ENCODE results near the gene NUPR2.
"Not testable (repeated sequence)": the region's sequence is repeated elsewhere in the genome, so short reads cannot be mapped to it uniquely, and the experiment has no call there.

Gene NUPR2

GRCh38 chr7:56115852-56116538 lies at the start of gene NUPR2:
NUPR2 (minus strand) TSS chr7:56116417; CDS start chr7:56116314, 103 bp downstream.
- no peak for DNase-seq

DNA sequence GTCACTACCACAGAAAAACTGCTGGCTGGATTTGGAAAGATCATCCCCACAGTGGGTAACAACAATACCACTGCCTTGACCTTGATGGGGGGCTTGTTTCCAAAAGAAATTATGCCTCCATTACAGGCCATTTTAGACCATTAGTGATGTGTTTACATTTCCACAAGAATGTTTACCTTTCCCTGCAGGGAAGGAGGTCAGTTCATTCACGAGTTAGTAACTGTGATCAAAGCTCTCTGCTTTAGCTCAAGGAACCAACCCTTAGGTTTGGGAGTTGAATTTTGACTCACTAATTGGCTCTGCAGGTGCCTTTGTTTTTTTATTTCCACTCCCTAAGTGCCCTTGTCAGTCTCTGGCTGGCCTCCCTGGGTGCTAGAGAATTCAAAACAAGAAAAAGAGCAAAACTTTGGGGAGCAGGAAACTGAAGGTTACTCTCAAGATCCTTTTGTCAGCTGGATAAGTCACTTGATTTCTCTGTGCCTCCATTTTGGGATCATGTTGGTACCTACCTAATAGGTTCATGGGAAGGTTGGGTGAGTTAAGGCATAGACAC lies 41.1 kb upstream of the NUPR2 start:
- DNase-seq, result no peak

GRCh38 chr7:56131062-56131461 lies 14.8 kb upstream of the NUPR2 start:
- DNase-seq, result not testable (repeated sequence)

DNA sequence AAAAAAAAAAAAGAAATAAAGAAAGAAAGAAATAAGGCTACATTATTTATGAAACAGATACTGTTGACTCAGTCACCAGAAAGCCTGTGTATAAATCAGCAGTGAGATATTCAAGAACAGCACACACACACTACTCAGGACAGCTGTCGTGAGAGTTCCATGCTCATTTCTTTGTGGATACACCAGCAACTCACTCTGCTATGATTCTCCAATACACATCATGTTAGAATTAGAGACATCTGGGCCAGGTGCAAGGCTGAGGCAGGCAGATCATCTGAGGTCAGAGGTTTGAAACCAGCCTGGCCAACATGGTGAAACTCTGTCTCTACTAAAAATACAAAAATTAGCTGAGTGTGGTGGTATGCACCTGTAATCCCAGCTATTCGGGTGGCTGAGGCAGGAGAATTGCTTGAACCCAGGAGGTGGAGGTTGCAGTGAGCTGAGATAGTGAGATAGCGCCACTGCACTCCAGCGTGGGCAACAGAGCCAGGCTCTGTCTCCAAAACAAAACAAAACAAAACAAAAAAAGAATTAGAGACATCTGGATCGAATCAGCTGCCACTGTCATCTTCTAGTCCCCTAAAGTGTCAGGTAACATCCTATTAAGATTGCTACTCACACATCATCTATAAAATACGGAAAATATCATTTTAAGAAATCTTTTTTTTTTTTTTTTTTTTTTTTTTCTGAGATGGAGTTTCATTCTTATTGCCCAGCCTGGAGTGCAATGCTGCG lies 11.2 kb upstream of the NUPR2 start:
- no peak for DNase-seq

DNA sequence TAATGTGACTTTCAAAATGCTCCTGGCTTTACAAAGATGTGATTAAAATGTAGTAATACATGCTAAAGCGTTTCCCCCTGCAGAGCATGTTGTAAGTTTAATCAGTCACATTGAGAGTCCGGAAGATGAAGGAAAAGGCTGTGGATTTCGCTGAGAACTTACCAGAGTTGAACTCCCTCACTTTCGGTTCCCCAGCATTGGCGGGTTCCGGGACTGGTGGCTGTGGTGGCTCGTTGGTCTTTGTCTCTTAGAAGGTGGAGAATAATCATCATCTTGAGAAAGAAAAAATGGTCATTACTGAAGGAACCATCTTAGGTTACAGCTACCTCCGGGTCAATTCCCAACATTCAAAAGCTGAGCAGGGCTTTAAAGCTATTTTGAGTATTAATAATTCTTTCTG lies 9.6 kb upstream of the NUPR2 start:
- no peak for DNase-seq

DNA sequence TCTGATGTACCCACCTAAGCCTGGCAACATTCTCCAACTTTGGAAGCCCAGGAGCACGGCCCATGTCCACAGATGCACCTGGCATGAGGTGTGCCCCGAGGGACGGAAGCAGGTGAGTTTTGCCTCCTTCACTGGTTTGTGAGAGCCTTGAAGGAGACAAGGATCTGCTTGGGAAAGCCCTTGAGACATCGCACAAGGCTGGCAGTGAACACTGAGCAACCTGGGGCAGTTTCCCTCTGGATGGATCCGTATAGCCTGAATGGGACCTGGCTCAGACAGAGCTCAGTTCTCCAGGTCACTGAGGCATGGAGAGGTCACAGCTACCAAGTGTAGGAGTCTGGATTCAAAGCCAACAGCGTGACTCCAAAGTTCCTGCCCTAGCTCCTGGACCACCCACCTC lies 8.8 kb upstream of the NUPR2 start:
- no peak for DNase-seq

- no peak for DNase-seq
Measured at GRCh38 chr7:56121440-56121839, 5.2 kb upstream of the NUPR2 start.

GRCh38 chr7:56112244-56112643 lies 4.0 kb downstream of the NUPR2 start:
- not testable (repeated sequence) for DNase-seq

DNA sequence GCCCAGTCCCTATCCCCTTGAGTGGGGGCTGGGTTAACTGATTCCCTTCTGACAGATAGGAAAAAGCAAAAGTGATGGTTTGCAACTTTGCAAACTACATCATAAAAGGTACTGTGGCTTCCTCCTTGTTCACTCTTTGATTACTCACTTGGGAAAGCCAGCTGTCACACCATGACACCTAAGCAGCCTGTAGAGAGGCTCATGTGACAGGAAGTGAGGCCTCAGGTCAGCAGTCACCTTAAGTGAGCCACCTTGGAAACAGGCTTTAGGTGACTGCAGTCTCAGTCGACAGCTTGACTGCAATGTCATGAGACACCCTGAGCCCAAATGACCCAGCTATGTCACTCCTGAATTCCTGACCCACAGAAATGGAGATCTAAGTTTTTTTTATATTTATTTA lies 5.6 kb downstream of the NUPR2 start:
- DNase-seq, result no peak

DNA sequence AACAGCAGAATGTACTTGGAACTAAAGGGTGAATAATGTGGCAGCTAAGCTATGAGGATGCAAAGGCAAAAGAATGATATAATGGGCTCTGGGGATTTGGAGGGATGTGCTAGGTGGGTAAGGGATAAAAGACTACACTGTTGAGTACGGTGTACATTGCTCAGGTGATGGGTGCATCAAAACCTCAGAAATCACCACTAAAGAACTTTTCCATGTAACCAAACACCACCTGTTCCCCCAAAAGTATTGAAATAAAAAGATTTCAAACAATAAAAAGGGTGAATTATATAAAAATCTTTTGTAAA lies 8.3 kb downstream of the NUPR2 start:
- no peak for DNase-seq

GRCh38 chr7:56106108-56107073 lies 9.8 kb downstream of the NUPR2 start, which contains the start of gene CHCHD2:
CHCHD2 (minus strand) TSS chr7:56106476; CDS start chr7:56106413, 63 bp downstream.
- DNase-seq, result peak; percentile 90

DNA sequence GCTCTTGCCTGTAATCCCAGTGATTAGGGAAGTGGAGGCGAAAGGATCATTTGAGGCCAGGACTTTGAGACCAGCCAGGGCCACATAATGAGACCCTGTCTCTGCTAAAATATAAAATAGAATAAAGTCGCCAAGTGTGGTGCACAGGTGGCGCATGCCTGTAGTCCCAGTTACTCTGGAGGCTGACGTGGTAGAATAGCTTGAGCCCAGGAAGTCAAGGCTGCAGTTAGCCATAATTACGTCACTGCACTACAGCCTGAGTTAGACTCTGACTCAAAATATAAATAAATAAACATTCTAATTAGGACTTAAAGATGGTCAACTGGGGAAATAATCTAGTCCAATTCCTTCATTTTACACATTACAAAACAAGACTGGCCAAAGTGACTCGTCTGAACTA lies 10.7 kb downstream of the NUPR2 start:
- DNase-seq, result no peak

DNA sequence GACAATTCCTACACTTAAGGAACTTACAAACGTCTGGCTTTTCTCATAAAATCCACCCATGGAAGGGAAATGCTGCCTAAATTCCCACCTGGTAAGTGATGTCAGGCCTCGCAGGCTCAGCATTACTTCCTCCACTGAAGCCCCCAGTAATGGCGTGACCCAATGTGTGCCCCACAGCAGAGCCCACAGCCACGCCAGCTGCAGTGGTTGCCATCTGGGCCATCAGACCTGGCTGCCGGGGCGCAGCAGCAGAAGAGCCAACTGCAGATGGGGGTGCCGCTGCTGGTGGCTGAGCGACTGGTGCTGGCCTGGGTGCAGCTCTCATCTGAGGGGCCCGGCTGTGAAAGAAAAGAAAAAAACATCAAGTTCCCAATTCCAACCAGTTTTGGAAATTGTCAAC lies 12.1 kb downstream of the NUPR2 start:
- not testable (repeated sequence) for DNase-seq

- DNase-seq, result no peak
Measured at GRCh38 chr7:56099653-56100052, 16.6 kb downstream of the NUPR2 start.

DNA sequence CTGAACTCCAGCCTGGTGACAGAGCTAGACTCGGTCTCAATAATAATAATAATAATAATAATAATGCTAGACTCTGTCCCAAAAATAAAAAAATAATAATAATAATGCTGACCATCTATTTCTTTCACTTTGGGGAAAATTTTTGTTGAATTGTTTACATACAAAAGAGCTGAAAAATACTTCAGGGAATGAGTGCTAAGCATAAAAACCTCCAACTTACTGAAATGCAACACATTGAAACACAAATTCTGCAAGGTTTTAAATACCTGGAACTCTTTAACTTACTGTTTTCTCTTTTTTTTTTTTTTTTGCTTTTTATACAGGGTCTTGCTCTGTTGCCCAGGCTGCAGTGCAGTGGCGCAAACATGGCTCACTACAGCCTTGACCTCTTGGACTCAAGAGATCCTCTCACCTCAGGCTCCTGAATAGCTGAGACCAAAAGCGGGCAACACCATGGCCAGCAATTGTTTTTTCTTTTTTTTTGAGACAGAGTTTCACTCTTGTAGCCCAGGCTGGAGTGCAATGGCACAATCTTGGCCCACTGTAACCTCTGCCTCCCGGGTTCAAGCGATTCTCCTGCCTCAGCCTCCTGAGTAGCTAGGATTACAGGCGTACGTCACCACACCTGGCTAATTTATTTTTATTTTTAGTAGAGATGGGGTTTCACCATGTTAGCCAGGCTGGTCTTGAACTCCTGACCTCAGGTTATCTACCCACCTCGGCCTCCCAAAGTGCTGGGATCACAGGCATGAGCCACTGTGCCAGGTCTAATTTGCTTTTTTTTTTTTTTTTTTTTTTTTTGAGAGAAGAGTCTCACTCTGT lies 17.8 kb downstream of the NUPR2 start:
- DNase-seq, result not testable (repeated sequence)

GRCh38 chr7:56097700-56098099 lies 18.5 kb downstream of the NUPR2 start:
- DNase-seq, result no peak

DNA sequence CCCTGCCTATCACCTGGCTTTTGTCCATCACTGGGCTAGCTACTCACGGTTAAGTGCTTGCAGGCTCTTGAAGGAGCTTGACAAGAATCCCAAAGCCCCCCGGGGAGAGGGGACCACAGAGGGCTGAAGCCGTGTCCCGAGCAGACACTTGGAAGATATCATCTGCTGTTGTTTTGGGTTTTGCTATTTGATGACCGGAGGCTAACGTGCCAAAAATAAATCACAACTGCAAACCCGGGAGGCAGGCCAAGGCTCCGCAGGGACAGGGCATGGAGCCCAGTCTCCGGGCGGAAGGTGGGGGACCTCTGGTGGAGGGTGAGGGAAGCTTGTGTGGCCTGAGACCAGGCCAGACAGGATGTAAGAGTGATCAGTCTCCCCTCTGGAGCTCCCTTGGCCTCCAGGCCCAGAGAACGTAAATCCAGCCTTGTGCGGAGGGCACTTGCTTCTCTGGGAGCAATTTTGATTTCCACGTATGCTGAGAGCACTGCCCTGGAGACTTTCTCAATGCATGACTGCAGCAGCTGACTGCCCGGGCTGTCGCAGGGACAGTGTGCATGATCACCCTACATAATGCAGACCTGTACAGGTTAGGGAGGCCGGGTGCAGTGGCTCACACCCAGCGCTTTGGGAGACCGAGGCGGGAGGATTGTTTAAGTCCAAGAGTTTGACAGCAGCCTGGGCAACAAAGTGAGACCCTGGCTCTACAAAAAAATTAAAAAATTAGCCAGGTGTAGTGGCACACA lies 23.3 kb downstream of the NUPR2 start, which contains the start of gene PHKG1:
TSS of gene PHKG1 (minus strand) at position 164 of the 743 bp plus-strand sequence. CDS start 4,011 bp downstream, outside the sequence.
- DNase-seq, result no peak

DNA sequence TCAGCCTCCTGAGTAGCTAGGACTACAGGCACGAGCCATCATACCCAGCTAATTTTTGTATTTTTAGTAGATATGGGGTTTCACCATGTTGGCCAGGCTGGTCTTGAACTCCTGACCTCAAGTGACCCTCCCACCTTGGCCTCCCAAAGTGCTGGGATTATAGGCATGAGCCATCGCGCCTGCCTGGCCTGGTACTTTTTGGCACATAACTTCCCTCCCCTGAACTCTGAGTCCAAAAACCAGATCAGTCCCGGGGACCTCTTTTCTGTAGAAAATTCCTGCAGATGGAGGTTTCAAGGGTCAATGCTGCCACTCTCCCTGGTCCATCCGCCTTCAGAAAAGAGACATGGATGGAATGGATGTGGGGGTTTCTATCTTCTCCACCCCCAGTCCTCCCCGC lies 23.8 kb downstream of the NUPR2 start:
- not testable (repeated sequence) for DNase-seq

- DNase-seq, result no peak
Measured at GRCh38 chr7:56091591-56091990, 24.6 kb downstream of the NUPR2 start.

DNA sequence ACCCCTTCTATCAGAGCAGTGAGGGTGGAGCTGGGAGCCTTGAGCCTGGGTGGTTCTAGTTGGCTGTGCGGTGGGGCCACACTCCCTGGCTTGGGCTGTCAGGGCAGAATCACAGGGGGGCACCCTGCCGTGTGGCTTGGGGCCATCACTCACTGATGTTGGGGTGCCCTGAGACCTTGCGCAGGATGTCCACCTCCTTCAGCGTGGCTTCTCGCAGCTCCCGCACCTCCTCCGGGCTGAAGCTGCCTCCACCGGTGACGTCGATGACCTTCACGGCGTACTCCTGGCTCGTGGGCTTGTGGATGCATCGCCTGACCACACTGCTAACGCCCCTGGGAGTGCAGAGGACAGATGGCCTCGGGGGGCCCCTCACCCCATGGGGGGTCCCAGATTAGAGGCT lies 28.8 kb downstream of the NUPR2 start:
- DNase-seq, result no peak

DNA sequence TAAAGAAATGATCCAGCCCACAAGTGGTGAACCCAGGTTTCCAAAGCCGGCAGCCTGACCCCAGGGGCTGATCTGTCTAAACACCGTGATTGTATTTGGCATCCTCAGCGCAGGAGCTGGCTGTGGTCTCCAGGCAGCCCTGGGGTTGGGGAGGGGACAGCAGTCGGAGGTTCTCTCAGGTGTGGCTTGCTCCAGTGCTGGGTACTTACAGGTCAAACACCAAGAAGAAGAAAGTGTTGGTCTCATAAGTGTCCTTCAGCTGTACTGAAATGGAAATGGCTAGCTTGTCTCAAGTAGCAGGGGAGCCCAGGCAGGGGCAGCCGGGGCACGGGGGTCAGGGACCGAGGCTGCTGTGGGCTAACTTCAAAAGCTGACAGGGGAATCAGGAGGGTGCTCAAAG lies 29.5 kb downstream of the NUPR2 start:
- DNase-seq, result no peak

Measured in stimulated activated CD4-positive, alpha-beta T cell treated with anti-CD3 and anti-CD28 coated beads, Interleukin-4, amount 100 ng/mL, for 1 hour (primary cell).